DMS153 treated with DMSO at 0.1 percent for 48 hours (cell line): Measurements from ENCODE around the gene PRKACG.

ENCODE experiments used
- DNase-seq: peaks from one replicate; lab custom pipeline; 2025; ENCODE audit not compliant: unreplicated experiment; lab: John Stamatoyannopoulos, UW

Gene PRKACG

DNA sequence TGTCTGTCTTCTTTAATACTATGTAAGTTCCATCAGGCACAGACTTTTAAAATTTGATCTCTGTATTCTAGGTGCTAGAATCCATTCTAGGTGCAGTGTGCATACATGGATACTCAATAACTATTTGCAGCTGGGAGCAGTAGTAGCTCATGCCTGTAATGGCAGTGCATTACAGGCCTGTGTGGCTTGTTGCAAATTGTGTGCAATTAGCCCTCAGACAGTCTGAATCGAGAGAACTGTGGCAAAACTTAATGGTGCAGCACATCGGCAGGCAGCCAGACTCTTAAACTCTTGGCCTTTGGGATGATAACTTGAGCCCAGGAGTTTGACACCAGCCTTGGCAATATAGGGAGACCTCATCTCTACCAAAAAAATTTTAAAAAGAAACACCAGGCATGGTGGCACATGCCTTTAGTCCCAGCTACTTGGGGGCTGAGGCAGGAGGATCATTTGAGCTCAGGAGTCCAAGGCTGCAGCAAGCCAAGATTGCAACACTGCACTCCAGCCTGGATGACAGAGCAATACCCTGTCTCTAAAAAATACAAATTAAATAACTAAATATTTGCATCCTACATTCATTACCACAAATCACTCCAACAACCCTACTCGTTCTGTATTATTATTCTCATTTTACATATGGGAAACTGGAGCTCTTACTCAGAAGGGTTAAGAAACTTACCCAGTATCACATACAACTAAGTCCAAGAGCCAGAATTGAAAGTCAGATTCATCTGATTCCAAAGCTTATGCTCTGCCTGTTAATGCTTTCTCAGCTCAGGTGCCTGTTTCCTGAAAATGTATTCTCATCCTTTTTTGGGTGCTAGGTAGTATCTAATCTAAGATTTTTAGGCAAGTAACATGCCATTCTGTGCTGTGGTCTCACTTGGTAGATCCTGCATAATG is 30.1 kb downstream of the PRKACG start:
- DNase-seq = no peak

DNA sequence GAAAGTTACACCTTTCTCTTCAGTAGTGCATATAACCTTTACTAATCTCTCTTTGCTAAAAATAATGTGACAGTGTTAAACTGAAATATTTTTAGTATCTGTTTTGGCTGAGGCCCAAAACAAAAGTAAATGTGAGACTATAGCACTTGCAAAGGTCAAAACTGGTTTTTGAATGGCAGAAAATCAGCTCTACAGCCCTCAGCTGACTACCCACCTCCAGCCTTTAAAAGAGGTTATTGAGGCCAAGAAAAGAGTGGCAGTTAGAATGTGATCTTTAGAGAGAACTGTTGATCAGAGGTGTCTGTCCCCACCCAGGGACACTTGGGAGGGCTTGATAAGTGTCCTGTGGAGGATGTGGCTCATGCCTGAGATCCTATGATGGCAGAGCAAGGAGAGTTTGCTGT is 30.9 kb downstream of the PRKACG start:
- no peak for DNase-seq

DNA sequence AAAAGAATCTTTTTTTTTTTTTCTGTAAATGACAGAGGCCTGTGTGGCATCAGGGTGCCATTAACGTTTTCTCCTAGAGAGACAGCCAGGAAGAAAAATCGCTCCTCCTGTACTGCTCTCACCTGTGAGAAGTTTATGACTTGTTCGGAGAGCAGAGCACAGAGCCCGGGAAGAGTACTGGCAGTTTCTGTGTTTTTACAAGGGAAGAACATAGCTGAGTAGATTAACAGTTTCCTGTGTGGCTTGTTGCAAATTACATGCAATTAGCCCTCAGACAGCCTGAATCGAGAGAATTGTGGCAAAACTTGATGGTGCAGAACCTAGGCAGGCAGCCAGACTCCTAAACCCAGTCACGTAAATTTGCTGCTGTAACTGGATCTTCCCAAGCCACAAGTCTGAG is 32.1 kb downstream of the PRKACG start:
- DNase-seq = peak; percentile 80

DNA sequence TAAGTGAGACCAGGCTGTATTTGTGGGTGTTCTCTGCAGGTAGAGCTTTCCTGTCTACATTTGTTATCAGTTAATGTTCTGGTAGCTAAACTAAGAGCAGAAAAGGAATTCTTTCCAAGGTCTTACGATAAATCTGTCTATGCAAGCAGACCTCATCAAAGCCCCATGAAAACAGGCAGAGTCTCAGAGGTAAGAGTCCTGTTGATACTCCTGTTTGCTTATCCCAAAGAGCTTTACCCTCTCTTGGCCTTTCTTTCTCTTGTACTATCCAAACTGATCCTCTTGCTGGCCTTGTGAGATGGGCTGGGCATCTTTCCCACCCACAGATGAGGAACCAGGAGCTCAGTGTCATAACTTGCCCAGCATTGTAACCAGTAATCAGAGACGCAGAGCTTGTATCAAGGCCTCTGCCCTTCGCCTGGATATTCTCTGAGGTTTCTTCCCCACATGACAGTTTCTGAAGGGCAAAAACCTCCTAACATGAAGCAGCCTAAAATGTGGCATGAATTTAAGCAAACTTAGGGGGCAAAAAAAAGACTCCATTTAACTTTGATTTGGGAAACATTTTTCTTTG is 33.5 kb downstream of the PRKACG start:
- no peak for DNase-seq

DNA sequence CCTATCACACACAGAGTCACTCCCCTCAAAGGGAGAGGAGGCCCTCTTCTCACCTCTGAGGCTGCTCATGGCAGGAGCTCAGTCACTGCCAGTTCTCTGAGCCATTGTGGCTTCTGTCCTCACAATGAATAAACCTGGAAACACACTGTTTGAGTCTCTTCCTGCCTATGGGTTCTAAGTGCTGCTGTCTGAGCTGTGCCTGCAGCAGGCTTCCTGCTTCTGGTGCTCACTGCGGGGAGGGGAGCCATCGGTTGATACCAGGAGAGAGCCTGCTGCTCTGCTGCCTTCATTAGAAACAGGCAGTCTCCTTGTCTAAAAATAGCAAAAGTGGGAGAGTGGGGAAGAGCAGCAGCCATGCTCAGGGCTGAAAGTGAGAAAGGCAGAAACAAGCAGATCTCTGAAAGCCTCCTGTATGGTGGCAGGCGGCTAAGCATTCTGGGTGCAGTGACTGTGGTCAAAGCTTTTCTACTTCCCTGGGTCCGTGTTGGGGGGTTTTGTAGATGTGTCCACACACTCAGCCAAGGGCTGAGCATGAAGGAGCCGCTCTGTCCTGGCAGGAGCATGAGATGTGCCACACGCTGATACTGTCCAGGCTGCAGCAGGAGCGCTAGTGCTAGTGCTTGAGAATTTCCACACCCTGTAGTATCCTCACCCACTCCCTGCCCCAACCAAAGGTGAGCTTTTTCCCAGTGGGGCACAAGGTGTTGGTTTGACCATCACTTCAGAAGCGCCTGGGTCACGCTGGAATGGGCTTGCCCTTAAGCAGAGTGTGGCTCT is 34.2 kb downstream of the PRKACG start:
- peak; percentile 32 for DNase-seq

DNA sequence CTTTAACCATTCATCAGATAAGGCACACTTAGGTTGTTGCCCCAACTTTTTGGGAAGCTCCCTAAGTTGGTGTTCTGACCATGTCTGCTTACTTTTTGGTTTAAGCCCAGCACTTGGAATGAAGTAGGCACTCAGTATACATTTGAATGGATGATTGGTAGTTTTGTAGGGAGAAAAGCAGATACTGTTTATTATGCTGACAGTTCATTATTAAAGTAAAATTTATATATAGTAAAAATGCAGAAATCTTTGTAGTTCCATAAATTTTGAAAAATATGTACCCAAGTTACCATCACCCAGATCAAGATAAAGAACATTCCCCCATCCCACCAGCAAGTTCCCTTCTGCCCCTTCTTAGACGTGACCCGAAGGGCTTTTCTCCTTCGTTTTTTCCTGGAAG is 35.4 kb downstream of the PRKACG start:
- DNase-seq = no peak

DNA sequence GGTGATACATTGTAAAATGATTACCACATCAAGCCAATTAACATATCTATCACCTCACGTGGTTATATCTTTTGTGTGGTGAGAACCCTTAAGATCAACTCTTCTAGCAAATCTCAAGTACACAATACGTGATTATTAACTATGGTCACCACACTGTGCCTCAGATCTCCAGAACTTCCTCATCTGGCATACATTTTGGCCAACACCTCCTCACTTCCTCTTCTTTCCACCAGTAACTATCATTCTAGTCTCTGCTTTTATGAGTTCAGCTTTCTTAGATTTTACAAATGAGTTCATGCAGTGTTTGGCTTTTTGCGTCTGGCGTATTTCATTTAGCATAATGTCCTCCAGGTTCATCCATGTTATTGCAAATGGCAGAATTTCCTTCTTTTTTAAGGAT is 35.8 kb downstream of the PRKACG start:
- DNase-seq = no peak

DNA sequence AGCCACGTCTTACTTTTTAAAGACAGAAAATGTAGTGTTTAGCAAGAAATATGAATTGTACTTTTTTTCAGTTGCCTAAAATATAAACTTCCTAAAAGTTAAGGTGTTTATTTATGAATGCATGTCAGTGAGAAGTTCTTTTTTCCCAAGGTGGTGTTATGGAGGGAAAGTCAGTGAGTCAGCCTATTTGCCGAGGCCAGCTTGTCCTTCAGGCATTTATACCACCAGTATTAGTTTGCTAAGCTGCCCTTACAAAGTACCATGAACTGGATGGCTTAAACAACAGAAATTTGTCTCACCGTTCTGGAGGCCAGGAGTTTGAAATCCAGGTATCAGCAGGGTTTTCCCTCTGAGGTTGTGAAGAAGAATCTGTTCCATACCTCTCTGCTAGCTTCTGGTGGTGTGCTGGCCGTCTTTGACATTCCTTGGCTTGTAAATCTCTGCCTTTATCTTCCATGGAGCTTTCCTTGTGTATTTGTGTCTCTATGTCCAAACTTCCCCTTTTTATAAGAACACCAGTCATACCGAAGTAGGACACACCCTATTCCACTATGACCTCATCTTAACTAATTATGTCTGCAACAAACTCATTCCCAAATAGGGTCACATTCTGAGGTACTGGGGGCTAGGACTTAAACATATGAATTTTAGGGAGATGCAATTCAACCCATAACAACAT is 38.4 kb downstream of the PRKACG start:
- no peak for DNase-seq

DNA sequence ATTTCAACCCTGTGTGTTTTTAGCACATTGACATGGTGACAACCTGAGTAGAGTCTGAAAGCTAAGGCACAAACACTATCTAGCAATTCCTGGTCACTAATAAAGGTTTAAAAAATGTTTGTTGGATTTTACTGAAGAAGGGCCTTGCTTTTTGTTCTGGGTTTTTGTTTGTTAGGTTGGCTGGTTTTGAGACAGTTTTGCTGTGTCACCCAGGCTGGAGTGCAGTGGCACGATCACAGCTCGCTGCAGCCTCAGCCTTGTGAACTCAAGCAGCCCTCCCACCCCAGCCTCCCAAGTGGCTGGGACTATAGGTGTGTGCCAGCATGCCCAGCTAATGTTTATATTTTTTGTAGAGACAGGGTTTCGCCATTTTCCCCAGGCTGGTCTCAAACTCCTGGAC is 39.0 kb downstream of the PRKACG start:
- no peak for DNase-seq

DNA sequence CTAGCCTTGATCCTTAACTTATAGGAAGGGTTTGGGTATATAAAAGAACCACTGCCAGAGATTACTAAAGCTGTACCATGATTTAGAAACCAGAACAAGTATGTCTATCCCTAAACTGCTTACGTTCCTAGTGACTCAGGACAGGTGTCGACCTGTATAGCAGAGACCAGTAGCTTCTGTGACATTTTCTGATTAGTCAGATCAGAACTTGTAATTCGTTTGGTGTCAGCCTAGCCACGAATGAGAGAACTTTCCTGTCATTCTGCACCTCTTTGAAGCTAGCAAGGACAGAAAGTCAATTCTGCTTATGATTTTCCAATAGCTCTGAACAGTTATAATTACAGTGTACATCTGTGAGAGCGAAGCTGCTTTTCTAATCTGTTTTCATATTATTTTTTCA is 39.5 kb downstream of the PRKACG start:
- no peak for DNase-seq

DNA sequence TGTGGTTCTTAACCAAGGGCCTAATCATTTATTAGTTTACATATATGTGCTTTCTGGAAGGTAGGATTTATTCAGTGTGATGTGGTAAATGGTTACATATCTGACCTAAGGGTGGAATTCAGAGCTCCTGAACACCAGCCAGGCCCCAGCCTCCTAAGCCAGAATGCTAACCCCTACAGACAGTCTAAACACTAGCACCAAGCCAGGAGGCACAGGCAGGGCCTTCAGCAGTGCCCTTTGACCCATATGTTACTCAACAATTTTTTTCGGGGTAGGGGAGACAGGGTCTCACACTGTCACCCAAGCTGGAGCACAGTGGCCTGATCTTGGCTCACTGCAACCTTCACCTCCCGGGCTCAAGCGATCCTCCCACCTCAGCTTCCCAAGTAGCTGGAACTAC is 40.3 kb downstream of the PRKACG start:
- DNase-seq = no peak

DNA sequence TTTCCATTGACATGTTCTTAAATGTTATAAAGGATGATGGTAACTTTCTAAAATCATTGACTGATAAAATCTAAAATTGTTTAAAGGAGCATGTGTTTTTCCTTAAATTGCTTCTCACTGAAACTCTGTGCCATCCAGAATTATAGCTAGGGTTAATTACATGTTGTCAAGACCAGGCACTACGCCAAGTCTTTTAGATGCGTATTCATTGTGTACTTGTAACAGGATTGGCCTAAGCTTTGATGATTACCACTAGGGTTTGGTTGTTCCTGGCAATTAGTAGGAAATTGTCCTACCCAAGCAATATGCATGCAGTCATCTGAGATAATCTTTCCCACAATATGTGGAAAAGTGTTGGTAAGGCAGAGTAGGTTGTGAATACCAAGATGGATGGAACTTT is 43.8 kb downstream of the PRKACG start:
- peak; percentile 94 for DNase-seq

DNA sequence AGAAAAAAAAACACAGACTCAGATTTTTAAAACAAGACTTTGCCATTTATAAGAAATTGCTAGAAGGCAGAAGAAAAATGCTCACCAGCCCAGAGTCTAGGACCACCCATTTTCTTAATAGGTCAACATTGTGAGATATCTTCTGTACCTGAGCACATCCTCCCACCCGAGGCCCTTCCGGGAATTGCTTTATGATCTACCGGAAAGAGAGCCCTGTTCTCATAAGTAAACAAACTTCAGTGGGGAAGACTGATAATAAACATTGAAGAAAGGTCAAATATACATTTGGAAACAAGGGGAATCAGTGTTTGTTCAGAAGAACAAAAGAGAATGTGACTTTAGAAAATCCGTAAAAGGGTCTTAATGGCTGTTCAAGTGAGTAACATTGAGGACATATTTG is 44.4 kb downstream of the PRKACG start:
- peak; percentile 51 for DNase-seq

DNA sequence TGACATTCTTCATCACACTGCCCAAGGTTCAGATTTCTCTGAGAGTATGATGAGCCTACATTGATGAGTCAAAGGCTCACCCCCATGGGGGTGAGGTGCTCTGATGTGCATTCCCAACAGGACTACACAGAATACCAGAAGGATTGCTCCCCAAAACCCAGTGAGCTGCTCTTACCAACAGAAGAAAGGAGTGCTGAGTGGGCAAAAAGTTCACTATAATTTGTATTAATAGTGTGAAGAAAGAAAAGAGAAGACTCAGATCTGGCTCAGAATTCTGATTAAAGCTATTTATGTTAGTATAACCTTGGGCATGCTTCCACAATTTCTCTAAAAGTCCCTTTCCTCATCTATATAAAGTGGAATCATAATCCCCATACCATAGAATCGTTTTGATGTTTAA is 46.1 kb downstream of the PRKACG start:
- DNase-seq = no peak

DNA sequence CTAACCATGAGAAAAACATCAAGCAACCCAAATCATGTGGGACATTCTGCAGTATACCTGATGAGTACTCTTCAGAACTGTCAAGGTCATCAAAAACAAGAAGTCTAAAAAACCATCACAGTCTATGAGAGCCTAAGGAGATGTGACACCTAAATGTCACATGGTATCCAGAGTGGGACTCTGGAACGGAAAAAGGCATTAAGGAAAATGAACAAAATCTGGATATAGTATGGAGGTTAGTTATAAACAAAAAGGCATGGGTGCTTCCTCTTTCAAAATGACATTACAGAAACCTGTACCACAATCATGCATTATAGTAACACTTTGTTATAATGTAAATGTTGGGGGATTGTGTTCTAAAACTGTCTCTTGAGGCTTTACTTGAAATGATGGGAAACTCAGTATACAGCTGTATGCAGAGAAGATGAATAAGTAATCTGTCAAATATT is 47.4 kb downstream of the PRKACG start:
- DNase-seq = no peak

DNA sequence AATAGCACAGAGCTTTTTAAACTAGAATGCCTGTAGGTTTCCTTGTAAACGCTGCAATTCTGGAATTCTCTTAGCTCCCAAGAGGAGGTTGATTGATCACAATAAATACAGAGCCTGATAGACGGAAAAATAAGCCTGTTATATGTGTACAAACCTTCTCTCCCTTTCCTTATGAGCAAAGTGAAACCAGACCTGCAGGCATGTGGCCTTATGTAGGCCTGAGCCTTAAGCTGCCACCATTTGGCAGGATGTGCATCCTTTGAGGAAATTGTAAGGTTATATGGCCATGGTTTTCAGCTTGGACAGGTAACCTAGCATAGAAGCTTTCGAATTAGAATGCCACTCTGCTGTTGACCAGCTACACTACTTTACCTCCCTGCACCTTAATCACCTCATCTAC is 49.1 kb downstream of the PRKACG start:
- DNase-seq = no peak

DNA sequence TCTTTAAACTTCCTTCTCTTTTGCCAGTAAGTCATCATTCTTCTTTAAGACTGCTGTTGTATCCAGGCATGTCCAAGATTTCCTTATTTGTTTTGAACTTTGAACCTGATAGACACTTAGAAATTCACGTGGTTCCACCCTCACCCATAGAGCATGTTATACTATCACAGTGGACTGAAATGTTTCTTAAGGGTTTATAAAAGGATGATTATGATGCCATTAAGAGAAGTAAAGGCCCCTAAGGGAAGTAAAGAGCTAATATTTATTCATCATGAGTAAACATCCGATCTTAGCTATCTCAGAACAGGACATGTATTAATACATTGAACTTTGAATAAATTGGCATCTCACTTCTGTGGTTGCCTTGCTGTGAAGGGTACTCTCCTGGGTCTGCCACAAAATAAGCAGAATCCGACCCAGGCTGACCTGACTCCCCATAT is 49.8 kb downstream of the PRKACG start:
- DNase-seq = no peak

DNA sequence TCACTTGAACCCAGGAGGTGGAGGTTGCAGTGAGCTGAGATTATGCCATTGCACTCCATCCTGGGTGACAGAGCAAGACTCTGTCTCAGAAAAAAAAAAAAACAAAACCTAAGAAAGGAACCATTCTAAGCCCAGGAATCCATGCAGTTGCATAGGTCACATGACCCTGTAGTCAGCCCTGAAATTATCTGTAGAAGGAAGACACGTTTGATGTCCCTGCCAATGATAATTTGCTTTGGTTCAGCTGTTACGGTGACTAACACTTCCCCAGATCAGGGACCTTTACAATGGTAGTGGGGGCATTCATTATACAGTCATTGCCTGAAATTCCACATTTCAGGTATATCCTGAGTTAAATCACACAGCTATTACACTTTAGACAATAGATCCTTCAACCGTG is 50.5 kb downstream of the PRKACG start:
- no peak for DNase-seq
